ENCODE data around the gene PRKRA.
"Not testable (repeated sequence)": the region's sequence is repeated elsewhere in the genome, so short reads cannot be mapped to it uniquely, and the experiment has no call there.

Gene PRKRA

GRCh38 chr2:178413472-178414265 is 37.3 kb downstream of the PRKRA start:
- peak; percentile 54 for DNase-seq (ENCODE audit: low read depth)

- not testable (repeated sequence) for DNase-seq (ENCODE audit: low read depth)
Measured at GRCh38 chr2:178412453-178412852, 38.5 kb downstream of the PRKRA start.

GRCh38 chr2:178412047-178412446 is 38.9 kb downstream of the PRKRA start:
- no peak for DNase-seq (ENCODE audit: low read depth)

GRCh38 chr2:178409261-178409660 is 41.7 kb downstream of the PRKRA start:
- no peak for DNase-seq (ENCODE audit: low read depth)

GRCh38 chr2:178404368-178404767 is 46.6 kb downstream of the PRKRA start:
- DNase-seq (ENCODE audit: low read depth) = no peak

GRCh38 chr2:178403671-178404306 is 47.2 kb downstream of the PRKRA start:
- DNase-seq (ENCODE audit: low read depth) = no peak

- no peak for DNase-seq (ENCODE audit: low read depth)
Measured at GRCh38 chr2:178401994-178402437, 49.0 kb downstream of the PRKRA start.

GRCh38 chr2:178397002-178397605 is 53.9 kb downstream of the PRKRA start:
- DNase-seq (ENCODE audit: low read depth) = no peak

- no peak for DNase-seq (ENCODE audit: low read depth)
Measured at GRCh38 chr2:178395941-178396570, 54.9 kb downstream of the PRKRA start.

GRCh38 chr2:178395295-178395694 is 55.7 kb downstream of the PRKRA start:
- DNase-seq (ENCODE audit: low read depth) = no peak

- DNase-seq (ENCODE audit: low read depth) = no peak
Measured at GRCh38 chr2:178394859-178395258, 56.1 kb downstream of the PRKRA start.

GRCh38 chr2:178392215-178392614 is 58.8 kb downstream of the PRKRA start:
- DNase-seq (ENCODE audit: low read depth) = no peak

GRCh38 chr2:178391701-178392100 is 59.3 kb downstream of the PRKRA start:
- DNase-seq (ENCODE audit: low read depth) = no peak

GRCh38 chr2:178388287-178388686 is 62.7 kb downstream of the PRKRA start:
- DNase-seq (ENCODE audit: low read depth) = no peak

GRCh38 chr2:178386986-178387597 is 63.9 kb downstream of the PRKRA start:
- DNase-seq (ENCODE audit: low read depth) = no peak

- DNase-seq (ENCODE audit: low read depth) = no peak
Measured at GRCh38 chr2:178385595-178386148, 65.3 kb downstream of the PRKRA start.

GRCh38 chr2:178383718-178384117 is 67.3 kb downstream of the PRKRA start:
- no peak for DNase-seq (ENCODE audit: low read depth)

Measured in CMK (cell line).